ENCODE measurements around the gene CASP6.

Gene CASP6

GRCh38 chr4:109672169-109672930 is 30.9 kb downstream of the CASP6 start:
- peak; percentile 27 to 70 for DNase-seq
- no peak for TF ChIP-seq GATA1 (IDR thresholded peaks at IDR 0.05; ENCODE audit: low read depth, low read length)

DNA sequence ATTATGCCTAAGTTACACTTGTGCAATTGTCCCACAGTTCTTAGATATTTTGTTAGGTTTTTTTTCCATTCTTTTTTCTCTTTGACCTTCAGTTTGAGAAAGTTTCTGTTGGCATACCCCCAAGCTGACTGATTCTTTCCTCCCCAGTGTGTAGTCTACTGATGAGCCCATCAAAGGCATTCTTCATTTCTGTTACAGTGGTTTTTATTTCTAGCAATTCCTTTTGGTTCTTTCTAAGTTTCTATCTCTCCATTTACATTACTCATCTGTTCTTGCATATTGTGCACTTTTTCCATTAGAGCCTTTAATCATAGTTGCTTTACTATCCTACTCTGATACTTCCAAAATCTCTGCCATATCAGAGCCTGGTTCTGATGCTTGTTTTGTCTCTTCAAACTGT is 31.9 kb downstream of the CASP6 start:
- TF ChIP-seq GATA1 (IDR thresholded peaks at IDR 0.05; ENCODE audit: low read depth, low read length): no peak
- TF ChIP-seq POLR2A (IDR thresholded peaks at IDR 0.05; ENCODE audit: low read length): no peak
- no peak for DNase-seq

DNA sequence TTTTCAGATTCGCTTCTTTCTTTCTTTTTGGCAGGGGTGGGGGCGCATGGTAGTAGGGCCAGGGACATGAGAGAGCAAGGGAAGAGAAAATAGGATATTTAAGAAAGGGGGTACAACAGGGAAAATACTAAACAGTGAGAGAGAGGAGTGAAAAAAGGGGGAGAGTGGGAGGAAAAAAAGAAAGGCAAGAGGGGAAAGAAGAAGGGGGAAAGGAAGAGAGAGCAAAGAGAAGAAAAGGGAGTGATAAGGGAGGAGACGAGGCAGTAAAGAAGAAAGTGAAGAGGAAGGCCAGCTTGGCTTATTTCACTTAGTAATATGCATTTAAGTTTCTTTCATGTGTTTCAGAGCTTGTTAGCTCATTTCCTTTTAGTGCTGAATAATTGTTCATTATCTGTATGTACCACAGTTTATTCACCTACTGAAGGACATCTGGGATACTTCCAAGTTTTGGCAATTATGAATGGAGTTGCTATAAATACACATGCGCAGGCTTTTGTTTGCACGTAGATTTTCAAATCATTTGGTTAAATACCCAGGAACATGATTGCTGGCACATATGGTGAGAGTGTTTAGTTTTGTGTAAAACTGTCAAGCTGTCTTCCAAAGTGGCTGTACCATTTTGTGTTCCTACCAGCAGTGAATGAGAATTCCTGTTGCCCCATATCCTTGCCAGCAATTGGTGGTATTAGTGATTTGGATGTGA is 37.3 kb downstream of the CASP6 start:
- DNase-seq: no peak
- TF ChIP-seq GATA1 (IDR thresholded peaks at IDR 0.05; ENCODE audit: low read depth, low read length) (no peak), POLR2A (IDR thresholded peaks at IDR 0.05; ENCODE audit: low read length) (no peak)

GRCh38 chr4:109662771-109663170 is 40.5 kb downstream of the CASP6 start:
- DNase-seq: no peak
- TF ChIP-seq GATA1 (IDR thresholded peaks at IDR 0.05; ENCODE audit: low read depth, low read length) (no peak), POLR2A (IDR thresholded peaks at IDR 0.05; ENCODE audit: low read length) (no peak)

- TF ChIP-seq POLR2A (IDR thresholded peaks at IDR 0.05; ENCODE audit: low read length) (no peak), GATA1 (IDR thresholded peaks at IDR 0.05; ENCODE audit: low read depth, low read length) (no peak)
- no peak for DNase-seq
These were observed 41.1 kb downstream of the CASP6 start for GRCh38 chr4:109662116-109662515.

DNA sequence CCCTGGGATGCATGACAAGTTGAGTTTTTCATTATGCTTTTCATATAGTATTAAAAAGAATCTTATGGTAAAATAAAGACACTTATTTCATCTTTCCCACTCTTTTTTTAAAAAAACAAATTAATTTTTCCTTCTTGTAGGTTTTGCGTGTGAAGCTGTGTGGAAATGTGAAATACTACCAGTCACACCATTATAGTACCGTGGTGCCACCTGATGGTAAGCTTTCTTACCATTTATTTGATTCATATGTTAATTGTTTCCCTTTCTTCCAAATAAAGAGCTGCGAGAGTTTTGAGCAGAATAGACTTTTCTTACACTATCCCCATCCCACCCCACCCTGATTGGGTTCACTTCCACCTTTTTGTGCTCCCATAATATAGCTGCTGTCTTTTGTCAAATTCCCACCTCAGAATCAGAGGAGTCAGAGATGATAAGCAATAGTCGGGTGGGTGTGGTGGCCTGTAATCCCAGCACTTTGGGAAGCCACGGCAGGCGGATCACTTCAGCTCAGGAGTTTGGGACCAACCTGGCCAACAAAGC is 44.3 kb downstream of the CASP6 start:
- no peak for DNase-seq
- TF ChIP-seq POLR2A (IDR thresholded peaks at IDR 0.05; ENCODE audit: low read length) (no peak), GATA1 (IDR thresholded peaks at IDR 0.05; ENCODE audit: low read depth, low read length) (no peak)

DNA sequence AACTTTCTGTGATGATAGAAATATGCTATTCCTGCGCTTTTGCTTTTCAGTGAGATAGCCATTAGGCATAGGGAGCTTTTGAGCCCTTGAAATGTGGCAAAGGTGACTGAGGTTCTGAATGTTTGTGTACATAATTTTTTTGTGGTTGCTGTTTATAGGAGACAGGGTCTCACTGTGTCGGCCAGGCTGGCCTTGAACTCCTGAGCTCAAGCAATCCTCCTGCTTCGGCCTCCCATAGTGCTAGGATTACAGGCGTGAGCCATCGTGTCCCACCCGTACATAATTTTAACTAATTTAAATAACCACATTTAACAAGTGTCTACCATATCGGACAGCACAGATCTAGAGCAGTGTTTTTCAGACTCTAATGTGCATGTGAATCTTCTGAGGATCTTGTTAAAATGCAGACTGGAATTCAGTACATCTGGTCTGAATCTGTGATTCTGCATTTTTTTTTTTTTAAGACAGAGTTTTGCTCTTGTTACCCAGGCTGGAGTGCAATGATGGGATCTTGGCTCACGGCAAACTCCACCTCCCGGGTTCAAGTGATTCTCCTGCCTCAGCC is 45.3 kb downstream of the CASP6 start:
- DNase-seq: no peak
- TF ChIP-seq POLR2A (IDR thresholded peaks at IDR 0.05; ENCODE audit: low read length): no peak
- no peak for TF ChIP-seq GATA1 (IDR thresholded peaks at IDR 0.05; ENCODE audit: low read depth, low read length)

GRCh38 chr4:109655396-109655795 is 47.8 kb downstream of the CASP6 start:
- DNase-seq: no peak
- TF ChIP-seq POLR2A (IDR thresholded peaks at IDR 0.05; ENCODE audit: low read length) (no peak), GATA1 (IDR thresholded peaks at IDR 0.05; ENCODE audit: low read depth, low read length) (no peak)

- no peak for DNase-seq
- TF ChIP-seq POLR2A (IDR thresholded peaks at IDR 0.05; ENCODE audit: low read length): no peak
- no peak for TF ChIP-seq GATA1 (IDR thresholded peaks at IDR 0.05; ENCODE audit: low read depth, low read length)
These were observed 53.4 kb downstream of the CASP6 start for GRCh38 chr4:109649872-109650271.

- DNase-seq: no peak
- no peak for TF ChIP-seq GATA1 (IDR thresholded peaks at IDR 0.05; ENCODE audit: low read depth, low read length)
- TF ChIP-seq POLR2A (IDR thresholded peaks at IDR 0.05; ENCODE audit: low read length): no peak
These were observed 54.2 kb downstream of the CASP6 start for GRCh38 chr4:109648997-109649575.

DNA sequence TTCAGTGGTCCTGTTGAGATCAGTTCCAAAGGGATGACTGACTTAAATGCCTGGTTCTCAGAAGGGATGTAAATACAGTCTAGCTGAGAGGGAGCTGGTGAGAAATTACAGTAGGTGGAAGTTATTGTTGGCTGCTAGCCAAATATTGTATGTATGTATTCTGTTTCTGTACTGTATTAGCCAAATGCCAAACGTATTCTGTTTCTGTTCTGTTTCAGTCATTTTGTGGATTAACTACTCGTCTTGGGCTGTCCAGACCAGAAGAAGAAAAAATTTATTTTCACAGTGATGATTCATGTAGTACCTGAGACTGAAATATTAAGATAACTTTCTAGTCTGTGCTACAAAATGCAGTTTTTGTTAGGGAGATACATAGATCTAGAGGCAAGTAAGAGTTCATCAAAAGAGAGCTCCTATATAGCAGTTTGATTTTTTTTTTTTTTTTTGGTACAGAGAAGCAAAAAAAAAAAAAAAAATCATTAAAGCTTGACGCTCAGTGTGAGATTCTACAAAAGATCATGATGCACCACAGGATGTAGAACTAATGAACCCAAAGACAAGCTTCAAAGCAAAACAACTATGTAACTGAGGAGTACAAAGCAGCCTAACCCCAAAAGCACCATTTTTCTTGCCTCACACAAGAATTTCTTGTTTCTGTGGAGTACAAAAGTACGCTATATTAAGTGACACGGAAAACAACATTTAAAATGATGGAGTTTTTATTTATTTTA is 54.8 kb downstream of the CASP6 start:
- peak in 1 of 2 experiments; percentile 3 for DNase-seq
- TF ChIP-seq GATA1 (IDR thresholded peaks at IDR 0.05; ENCODE audit: low read depth, low read length) (no peak), POLR2A (IDR thresholded peaks at IDR 0.05; ENCODE audit: low read length) (no peak)

DNA sequence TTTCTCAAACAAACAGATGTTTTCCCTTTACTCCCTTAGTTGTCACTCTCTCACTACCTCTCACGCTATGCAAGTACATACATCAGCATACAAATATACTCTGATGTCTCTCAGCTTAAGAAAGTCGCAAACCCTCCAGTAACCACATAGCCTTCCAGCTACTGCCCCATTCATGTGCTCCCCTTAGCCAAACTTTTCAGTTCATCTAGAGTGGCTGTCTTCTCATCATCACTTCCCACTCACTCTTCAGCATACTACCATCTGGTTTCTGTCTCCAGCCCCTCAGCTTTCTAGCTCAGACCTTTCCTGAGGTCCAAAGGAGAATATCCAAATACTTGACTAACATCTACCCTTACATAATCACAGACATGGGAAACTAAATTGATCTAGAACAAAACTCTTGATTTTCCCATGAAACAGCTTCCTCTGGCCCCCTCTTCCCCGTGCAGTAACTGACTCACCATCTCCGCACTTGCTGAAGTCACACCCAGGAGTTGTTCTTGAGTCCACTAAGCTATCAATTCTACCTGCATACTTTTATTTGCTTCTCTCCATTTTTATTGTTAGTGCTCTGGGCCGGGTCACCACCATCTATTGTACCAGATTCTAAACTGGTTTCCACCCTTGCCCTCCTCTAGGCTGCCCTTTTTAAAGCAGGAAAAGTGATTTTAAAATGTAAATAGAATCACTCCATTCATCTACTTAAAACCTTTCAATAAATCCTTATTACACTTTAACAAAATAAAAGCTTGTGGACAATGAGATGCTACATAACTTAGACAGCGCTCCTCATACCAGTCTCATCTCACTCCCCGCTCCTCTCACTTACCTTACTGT is 57.2 kb downstream of the CASP6 start:
- DNase-seq: no peak
- TF ChIP-seq POLR2A (IDR thresholded peaks at IDR 0.05; ENCODE audit: low read length) (no peak), GATA1 (IDR thresholded peaks at IDR 0.05; ENCODE audit: low read depth, low read length) (no peak)

- no peak for DNase-seq
- TF ChIP-seq POLR2A (IDR thresholded peaks at IDR 0.05; ENCODE audit: low read length): no peak
- TF ChIP-seq GATA1 (IDR thresholded peaks at IDR 0.05; ENCODE audit: low read depth, low read length): no peak
These were observed 62.6 kb downstream of the CASP6 start for GRCh38 chr4:109640644-109641043.

Measured in erythroblast (primary cell).